Esophagus muscularis mucosa (tissue), 3 donors: ENCODE measurements around the gene EIF2B5.

ENCODE experiments used
- CTCF ChIP-seq, 3 experiments: fragments of 200-600 bp in 2 of 3; fragments of 450-650 bp in 1 of 3; sonication (generic) in 2 of 3; IDR thresholded peaks; one replicate each; pipeline ENCODE4 v1.5.1; 2017 to 2019; ENCODE audit warnings: antibody characterized with exemption in 3 of 3, mild to moderate bottlenecking in 2 of 3, moderate library complexity in 1 of 3
- POLR2A ChIP-seq: fragments of 450-650 bp; IDR thresholded peaks from one replicate; pipeline ENCODE4 v1.6.1; 2017; ENCODE audit warnings: antibody characterized with exemption, moderate library complexity, mild to moderate bottlenecking, low read depth
- POLR2AphosphoS5 ChIP-seq, 2 donors: sonication (generic); formaldehyde crosslinking; IDR thresholded peaks; one replicate each; pipeline ENCODE4 v1.6.1; 2017; ENCODE audit warnings: antibody characterized with exemption in 2 of 2

GRCh38 chr3:184140436-184140835 lies 5.3 kb downstream of the EIF2B5 start:
- TF ChIP-seq POLR2A (no peak), POLR2AphosphoS5 (IDR thresholded peaks at IDR 0.05) (no peak), CTCF (IDR thresholded peaks at IDR 0.05) (no peak)
